Measurements from ENCODE around the gene CBX8. TPM values are rescaled to one million over a fixed set of nuclear protein-coding genes. Genes with fewer than 3 reads are reported as not detected.

CBX8 gene
- total and polyA plus RNA-seq, 4 donors = 4.8 to 9.3 (median 5.5) TPM

DNA sequence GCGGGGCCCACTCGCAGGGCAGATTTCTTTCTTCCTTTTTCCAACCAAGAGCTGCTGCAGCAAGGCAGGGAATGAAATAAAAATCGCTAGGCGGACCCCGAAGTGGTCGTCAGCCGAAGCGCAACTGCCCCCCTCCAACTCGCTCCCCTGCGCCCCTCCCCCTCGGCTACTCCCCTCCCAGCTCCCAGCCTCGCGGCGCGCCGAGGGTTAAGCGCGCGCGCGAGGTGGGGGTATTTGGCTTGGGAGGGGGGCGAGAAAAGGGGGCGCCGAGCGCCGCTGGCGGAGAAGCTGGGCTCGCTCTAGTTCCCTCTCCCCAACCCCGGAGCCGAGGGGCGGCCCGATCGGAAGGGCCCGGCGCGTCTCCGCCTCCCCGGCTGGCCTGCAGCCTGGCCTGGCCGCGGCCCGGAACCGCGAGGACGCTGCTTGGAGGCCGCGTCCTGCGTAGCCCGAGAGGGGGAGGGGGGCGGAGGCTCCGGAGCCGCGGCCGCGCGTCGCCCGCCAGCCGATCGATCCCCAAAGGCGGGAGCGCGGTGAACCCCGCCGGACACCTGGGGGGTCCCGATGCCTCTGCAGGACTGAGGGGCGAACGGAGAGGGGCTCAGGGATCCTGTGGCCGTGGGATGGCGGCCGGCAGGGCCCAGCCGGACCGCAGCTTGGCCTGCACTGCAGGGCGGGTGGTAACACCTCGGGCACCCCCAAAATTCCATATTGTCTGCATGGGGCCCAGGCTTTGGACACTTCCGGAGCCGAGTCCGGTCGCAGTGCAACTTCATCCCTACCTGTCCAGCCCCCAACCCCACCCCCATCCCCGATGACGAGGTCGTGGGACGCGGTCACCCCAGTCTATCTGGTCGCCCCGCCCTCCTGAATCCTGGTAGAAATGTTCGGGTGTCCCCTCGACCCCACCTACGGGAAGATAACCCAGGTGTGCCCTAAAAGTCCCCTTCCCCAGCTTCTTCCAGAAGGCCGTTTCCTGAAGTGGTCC is 47.2 kb upstream of the CBX8 start:
- Histone ChIP-seq H3K4me3 (peak overlapping the region; percentile 37), H3K9ac (ENCODE audit: insufficient read depth in 1 of 2, low read length in 2 of 2) (no peak overlapping the region), H3K9me3 (ENCODE audit: control insufficient read depth in 4 of 4, insufficient read depth in 3 of 4, low read length in 3 of 4) (peaks cover 0 to 4% (median 0%) of the 10 kb centered on the region in 4 donors), H3K27me3 (ENCODE audit: control insufficient read depth in 3 of 3, insufficient read depth in 3 of 3, low read length in 2 of 3) (peaks cover 0 to 40% (median 27%) of the 10 kb centered on the region in 3 donors), H3K27ac (ENCODE audit: low read depth in 1 of 2, low read length in 1 of 2) (no peak overlapping the region), H3K36me3 (ENCODE audit: control insufficient read depth in 4 of 4, insufficient read depth in 4 of 4, low read length in 4 of 4) (no peaks in the 10 kb centered on the region), H3K4me1 (ENCODE audit: control insufficient read depth in 5 of 5, insufficient read depth in 5 of 5, low read length in 5 of 5) (peaks cover 0 to 39% (median 15%) of the 10 kb centered on the region in 5 donors)
- WGBS, 2 donors = 1 to 2% methylated on average over 76 to 89 of the region's 89 CpGs
- DNase-seq = peak; percentile 81 to 88 (median 84)
- peak; percentile 49 for ATAC-seq (ENCODE audit: insufficient read depth, low FRiP score)
- no peak for TF ChIP-seq CTCF (IDR thresholded peaks at IDR 0.05; ENCODE audit: control extremely low read depth, extremely low read depth)

DNA sequence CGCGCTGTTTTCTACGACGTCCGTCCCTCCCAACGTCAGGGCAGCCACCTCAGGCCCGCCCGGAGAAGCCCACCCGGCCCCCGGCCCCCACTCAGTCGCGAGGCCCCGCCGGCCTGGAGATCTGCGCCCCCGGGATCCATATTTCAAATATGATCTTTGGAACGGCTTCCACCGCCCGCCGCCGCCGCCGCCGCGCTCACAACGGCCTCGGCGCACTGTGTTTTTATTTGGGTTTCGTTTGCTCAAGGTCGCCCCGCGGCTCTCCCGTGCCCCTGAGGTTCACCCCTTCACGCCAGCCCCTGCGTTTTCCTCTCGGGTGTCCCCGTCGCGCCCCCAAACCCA is 46.6 kb upstream of the CBX8 start:
- WGBS, 2 donors = 1% methylated on average over 31 to 39 of the region's 39 CpGs
- ATAC-seq (ENCODE audit: insufficient read depth, low FRiP score) (no peak), DNase-seq (no peak)
- Histone ChIP-seq H3K27me3 (ENCODE audit: control insufficient read depth in 3 of 3, insufficient read depth in 3 of 3, low read length in 2 of 3) (peaks cover 0 to 40% (median 27%) of the 10 kb centered on the region in 3 donors), H3K9me3 (ENCODE audit: control insufficient read depth in 4 of 4, insufficient read depth in 3 of 4, low read length in 3 of 4) (peaks cover 0 to 4% (median 0%) of the 10 kb centered on the region in 4 donors), H3K36me3 (ENCODE audit: control insufficient read depth in 4 of 4, insufficient read depth in 4 of 4, low read length in 4 of 4) (no peaks in the 10 kb centered on the region), H3K9ac (ENCODE audit: insufficient read depth in 1 of 2, low read length in 2 of 2) (no peak overlapping the region), H3K27ac (ENCODE audit: low read depth in 1 of 2, low read length in 1 of 2) (no peak overlapping the region), H3K4me1 (ENCODE audit: control insufficient read depth in 5 of 5, insufficient read depth in 5 of 5, low read length in 5 of 5) (peaks cover 0 to 39% (median 15%) of the 10 kb centered on the region in 5 donors), H3K4me3 (no peak overlapping the region)
- TF ChIP-seq CTCF (IDR thresholded peaks at IDR 0.05; ENCODE audit: control extremely low read depth, extremely low read depth) = no peak

DNA sequence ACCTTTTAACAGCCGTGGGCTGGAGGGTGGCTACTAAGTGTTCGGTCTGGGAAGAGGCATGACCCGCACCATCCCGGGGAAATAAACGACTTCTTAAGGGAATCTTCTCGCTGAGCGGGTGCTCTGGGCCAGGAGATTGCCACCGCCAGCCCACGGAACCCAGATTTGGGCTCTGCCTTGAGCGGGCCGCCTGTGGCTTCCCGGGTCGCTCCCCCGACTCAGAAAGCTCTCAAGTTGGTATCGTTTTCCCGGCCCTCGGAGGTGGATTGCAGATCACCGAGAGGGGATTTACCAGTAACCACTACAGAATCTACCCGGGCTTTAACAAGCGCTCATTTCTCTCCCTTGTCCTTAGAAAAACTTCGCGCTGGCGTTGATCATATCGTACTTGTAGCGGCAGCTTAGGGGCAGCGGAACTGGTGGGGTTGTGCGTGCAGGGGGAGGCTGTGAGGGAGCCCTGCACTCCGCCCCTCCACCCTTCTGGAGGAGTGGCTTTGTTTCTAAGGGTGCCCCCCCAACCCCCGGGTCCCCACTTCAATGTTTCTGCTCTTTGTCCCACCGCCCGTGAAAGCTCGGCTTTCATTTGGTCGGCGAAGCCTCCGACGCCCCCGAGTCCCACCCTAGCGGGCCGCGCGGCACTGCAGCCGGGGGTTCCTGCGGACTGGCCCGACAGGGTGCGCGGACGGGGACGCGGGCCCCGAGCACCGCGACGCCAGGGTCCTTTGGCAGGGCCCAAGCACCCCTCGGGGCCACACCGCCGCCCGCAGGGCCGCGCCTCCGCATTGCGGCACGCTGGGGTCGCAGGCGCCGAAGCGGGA is 46.0 kb upstream of the CBX8 start:
- DNase-seq (peak; percentile 35 to 57 (median 54)), ATAC-seq (ENCODE audit: insufficient read depth, low FRiP score) (no peak)
- Histone ChIP-seq H3K27me3 (ENCODE audit: control insufficient read depth in 3 of 3, insufficient read depth in 3 of 3, low read length in 2 of 3) (peaks cover 0 to 40% (median 27%) of the 10 kb centered on the region in 3 donors), H3K9ac (ENCODE audit: insufficient read depth in 1 of 2, low read length in 2 of 2) (no peak overlapping the region), H3K9me3 (ENCODE audit: control insufficient read depth in 4 of 4, insufficient read depth in 3 of 4, low read length in 3 of 4) (peaks cover 0 to 4% (median 0%) of the 10 kb centered on the region in 4 donors), H3K36me3 (ENCODE audit: control insufficient read depth in 4 of 4, insufficient read depth in 4 of 4, low read length in 4 of 4) (no peaks in the 10 kb centered on the region), H3K4me3 (no peak overlapping the region), H3K4me1 (ENCODE audit: control insufficient read depth in 5 of 5, insufficient read depth in 5 of 5, low read length in 5 of 5) (peaks cover 0 to 41% (median 16%) of the 10 kb centered on the region in 5 donors), H3K27ac (ENCODE audit: low read depth in 1 of 2, low read length in 1 of 2) (no peak overlapping the region)
- no peak for TF ChIP-seq CTCF (IDR thresholded peaks at IDR 0.05; ENCODE audit: control extremely low read depth, extremely low read depth)
- 2 to 3% methylated on average over 61 to 66 of the region's 66 CpGs for WGBS, 2 donors
